ENCODE results near the gene NMU. TPM values are rescaled to one million over a fixed set of nuclear protein-coding genes. Genes with fewer than 3 reads are reported as not detected.

The NMU gene
- total and polyA plus RNA-seq, 9 of the 15 experiments (the other 6 are each of a cell fraction or from before 2014, with no cell fraction given), result 73.8 to 846 (median 599) TPM

DNA sequence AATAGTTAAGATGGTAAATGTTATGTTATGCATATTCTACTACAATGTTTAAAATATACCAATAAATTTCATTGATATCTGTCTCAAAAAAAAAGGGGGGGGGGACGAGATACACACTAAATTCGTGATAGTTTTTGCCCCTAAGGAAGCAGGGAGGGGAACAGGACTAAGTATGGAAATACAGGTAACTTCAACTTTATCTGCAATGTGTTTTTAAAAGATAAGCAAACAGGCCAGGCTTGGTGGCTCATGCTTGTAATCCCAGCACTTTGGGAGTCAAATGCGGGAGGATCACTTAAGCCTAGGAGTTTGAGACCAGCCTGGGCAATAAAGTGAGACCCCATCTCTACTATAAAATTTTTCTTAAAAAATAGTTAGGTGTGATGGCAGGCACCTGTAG, 76.0 kb downstream of the NMU start (continued):
- TF ChIP-seq TAL1 (IDR thresholded peaks at IDR 0.05) (peak; percentile 81), SIRT6 (IDR thresholded peaks at IDR 0.05; ENCODE audit: low read depth, low read length) (no peak), RBM15 (IDR thresholded peaks at IDR 0.05; ENCODE audit: insufficient read depth, low read length) (no peak), POLR2A (conservative IDR thresholded peaks at IDR 0.05) (no peak), TRIM24 (IDR thresholded peaks at IDR 0.05) (peak in 1 of 2 experiments; percentile 35; a peak in 1 of 4 replicates), GTF2E2 (tag; IDR thresholded peaks at IDR 0.05) (no peak), ZNF212 (CRISPR knock-in tag; IDR thresholded peaks at IDR 0.05) (no peak), SMARCC2 (IDR thresholded peaks at IDR 0.05; ENCODE audit: low read depth) (peak; percentile 66; the same call in 1 of the 2 replicates), MGA (IDR thresholded peaks at IDR 0.05) (no peak), SRSF9 (IDR thresholded peaks at IDR 0.05; ENCODE audit: borderline replicate concordance, low read depth, low read length) (no peak), U2AF1 (optimal IDR thresholded peaks at IDR 0.05; ENCODE audit: low read depth, low read length) (no peak), CREB3L1 (IDR thresholded peaks at IDR 0.05; ENCODE audit: borderline replicate concordance, low read depth) (no peak), RBM34 (IDR thresholded peaks at IDR 0.05; ENCODE audit: borderline replicate concordance, insufficient read depth, low read length) (no peak), FOXM1 (IDR thresholded peaks at IDR 0.05; ENCODE audit: low read depth) (peak; percentile 65; the same call in 1 of the 2 replicates), FOXM1 (CRISPR knock-in tag; IDR thresholded peaks at IDR 0.05; ENCODE audit: low read depth) (no peak), SRSF7 (optimal IDR thresholded peaks at IDR 0.05; ENCODE audit: low read depth, low read length) (no peak), HDAC3 (IDR thresholded peaks at IDR 0.05; ENCODE audit: borderline replicate concordance, partially characterized antibody) (no peak), KAT8 (IDR thresholded peaks at IDR 0.05; ENCODE audit: low read depth) (no peak)

Measured in K562 (cell line).